Chondrocyte (in vitro differentiated cells): ENCODE data around the gene ABHD4. TPM values are rescaled to one million over a fixed set of nuclear protein-coding genes. Genes with fewer than 3 reads are reported as not detected.
"Not testable (repeated sequence)": the region's sequence is repeated elsewhere in the genome, so short reads cannot be mapped to it uniquely, and the experiment has no call there.

Experiments used
- DNase-seq: peaks from one replicate; pipeline ENCODE4 v3.0.0; 2021; ENCODE audit warnings: mixed read lengths, low spot score
- H3K27ac Mint-ChIP-seq: one replicate; pipeline ENCODE4 v1.8.0; 2021; ENCODE audit warnings: mild to moderate bottlenecking, moderate library complexity, mixed read lengths; ENCODE audit not compliant: unreplicated experiment
- H3K27me3 Mint-ChIP-seq: 2 replicates; pipeline ENCODE4 v1.8.0; 2021; ENCODE audit warnings: low read depth, mixed read lengths
- H3K36me3 Mint-ChIP-seq: 2 replicates; pipeline ENCODE4 v1.8.0; 2021; ENCODE audit warnings: low read depth, mixed read lengths
- H3K4me1 Mint-ChIP-seq: 2 replicates; pipeline ENCODE4 v1.8.0; 2021; ENCODE audit warnings: low read depth, mild to moderate bottlenecking, mixed read lengths
- H3K4me3 Mint-ChIP-seq: one replicate; pipeline ENCODE4 v1.8.0; 2021; ENCODE audit warnings: mild to moderate bottlenecking, moderate library complexity, mixed read lengths; ENCODE audit not compliant: unreplicated experiment
- H3K9me3 Mint-ChIP-seq: 2 replicates; pipeline ENCODE4 v1.8.0; 2021; ENCODE audit warnings: low read depth, mixed read lengths
- CTCF ChIP-seq: fragments of 200-600 bp; sonication (generic); IDR thresholded peaks from 2 replicates; pipeline ENCODE4 v1.5.0; 2021; ENCODE audit warnings: antibody characterized with exemption, mild to moderate bottlenecking, moderate library complexity
- total RNA-seq: library from RNA; stranded (reverse); gene quantifications from 3 replicates; pipeline ENCODE4 v1.2.1, GENCODE V29; 2021

Gene ABHD4
- total RNA-seq, 1 donor from 2014 or later = 88.0 TPM

GRCh38 chr14:22613736-22614239, 15.7 kb downstream of the ABHD4 start:
- Mint-ChIP-seq H3K4me1 (peaks cover 49% of the 10 kb centered on the region), H3K4me3 (no peak overlapping the region), H3K9me3 (peaks cover 2% of the 10 kb centered on the region), H3K27ac (peak overlapping the region; percentile 95), H3K27me3 (no peaks in the 10 kb centered on the region), H3K36me3 (peaks cover 22% of the 10 kb centered on the region)
- TF ChIP-seq CTCF = no peak
- DNase-seq = no peak

DNA sequence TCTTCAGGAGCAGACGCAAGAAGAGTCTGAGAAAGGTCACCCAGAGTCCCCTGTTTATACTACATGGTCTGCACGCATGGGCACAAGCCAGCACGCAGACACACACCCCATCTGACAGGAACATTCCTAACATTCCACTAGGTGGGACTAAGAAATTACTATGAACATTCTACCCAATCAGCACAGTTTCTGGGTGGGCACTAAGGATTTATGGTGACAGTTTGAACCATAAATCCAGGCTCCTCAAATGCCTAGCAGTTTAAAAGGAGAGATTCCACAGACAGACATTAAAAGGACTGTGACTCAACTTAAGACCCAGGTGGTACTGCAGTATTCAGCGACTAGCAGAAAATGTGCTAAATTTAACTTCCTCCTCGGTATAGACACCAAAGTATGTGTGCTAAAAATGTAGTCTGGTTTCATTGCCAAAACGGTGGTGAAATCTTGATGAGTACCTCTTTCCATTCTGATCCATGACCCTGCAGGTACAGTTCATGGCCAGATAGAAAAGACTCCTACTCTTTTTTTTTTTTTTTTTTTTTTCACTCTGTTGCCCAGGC, 16.2 kb downstream of the ABHD4 start:
- DNase-seq = no peak
- Mint-ChIP-seq H3K4me1 (peaks cover 49% of the 10 kb centered on the region), H3K9me3 (peaks cover 4% of the 10 kb centered on the region), H3K27ac (peak overlapping the region; percentile 95), H3K27me3 (no peaks in the 10 kb centered on the region), H3K36me3 (peaks cover 22% of the 10 kb centered on the region), H3K4me3 (peak overlapping the region; percentile 35)
- no peak for TF ChIP-seq CTCF

DNA sequence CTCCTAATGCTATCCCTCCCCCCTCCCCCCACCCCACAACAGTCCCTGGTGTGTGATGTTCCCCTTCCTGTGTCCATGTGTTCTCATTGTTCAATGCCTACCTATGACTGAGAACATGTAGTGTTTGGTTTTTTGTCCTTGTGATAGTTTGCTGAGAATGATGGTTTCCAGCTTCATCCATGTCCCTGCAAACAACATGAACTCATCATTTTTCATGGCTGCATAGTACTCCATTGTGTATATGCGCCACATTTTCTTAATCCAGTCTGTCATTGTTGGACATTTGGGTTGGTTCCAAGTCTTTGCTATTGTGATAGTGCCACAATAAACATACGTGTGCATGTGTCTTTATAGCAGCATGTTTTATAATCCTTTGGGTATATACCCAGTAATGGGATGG, 17.7 kb downstream of the ABHD4 start:
- peaks cover 44% of the 10 kb centered on the region for H3K4me1 Mint-ChIP-seq
- DNase-seq, H3K9me3 Mint-ChIP-seq, H3K27ac Mint-ChIP-seq, H3K4me3 Mint-ChIP-seq, H3K27me3 Mint-ChIP-seq: not testable (repeated sequence)
- peaks cover 13% of the 10 kb centered on the region for H3K36me3 Mint-ChIP-seq

DNA sequence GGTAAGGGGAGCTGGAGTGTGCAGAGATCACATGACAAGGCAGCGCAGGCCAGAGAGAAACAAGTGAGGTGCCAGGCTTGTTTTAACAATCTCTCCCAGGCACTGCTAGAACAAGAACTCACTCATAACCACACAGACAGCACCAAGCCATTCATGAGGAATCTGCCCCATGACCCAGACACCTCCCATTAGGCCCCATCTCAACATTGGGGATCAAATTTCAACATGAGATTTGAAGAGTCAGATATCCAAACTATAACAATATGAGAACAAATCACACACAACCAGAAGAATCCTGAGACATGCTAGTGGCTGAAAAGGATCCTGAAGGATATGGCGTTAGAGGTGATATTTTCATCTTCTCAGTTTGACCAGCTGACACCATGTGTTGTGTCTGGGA, 24.2 kb downstream of the ABHD4 start:
- Mint-ChIP-seq H3K36me3 (peaks cover 1% of the 10 kb centered on the region), H3K9me3 (peaks cover 11% of the 10 kb centered on the region), H3K27me3 (no peaks in the 10 kb centered on the region), H3K4me3 (no peak overlapping the region), H3K27ac (peak overlapping the region; percentile 83), H3K4me1 (peaks cover 22% of the 10 kb centered on the region)
- DNase-seq = no peak
- no peak for TF ChIP-seq CTCF

- H3K27me3 Mint-ChIP-seq = no peaks in the 10 kb centered on the region
Observed at GRCh38 chr14:22623047-22623446, 24.9 kb downstream of the ABHD4 start.

More at GRCh38 chr14:22623047-22623446, 24.9 kb downstream of the ABHD4 start:
- Mint-ChIP-seq H3K9me3 (peaks cover 10% of the 10 kb centered on the region), H3K36me3 (peaks cover 1% of the 10 kb centered on the region), H3K27ac (no peak overlapping the region), H3K4me3 (no peak overlapping the region), H3K4me1 (peaks cover 24% of the 10 kb centered on the region)
- no peak for DNase-seq
- no peak for TF ChIP-seq CTCF
